A673 (cell line): ENCODE measurements around the gene SLC16A5. TPM values are rescaled to one million over a fixed set of nuclear protein-coding genes. Genes with fewer than 3 reads are reported as not detected.

Experiments used
- BruUV-seq: library from RNA; stranded (reverse); fragments of 400-500 nt; replicated peaks from 2 replicates; lab custom pipeline; 2021; lab: Mats Ljungman, UMichigan
- CTCF ChIA-PET: fragments of 300-600 bp; sonication (Branson Sonifier 250); formaldehyde crosslinking; loops from one replicate; lab custom pipeline; 2022; ENCODE audit warnings: antibody characterized with exemption; lab: Charles Lee
- POLR2A ChIA-PET: fragments of 300-600 bp; sonication (Branson Sonifier 250); formaldehyde crosslinking; loops from one replicate; lab custom pipeline; 2022; ENCODE audit warnings: antibody characterized with exemption; ENCODE audit not compliant: low non-redundant PET; lab: Charles Lee
- DNase-seq: peaks from one replicate; pipeline ENCODE4 v3.0.0-alpha.2; 2015; ENCODE audit warnings: low spot score
- H3K27ac ChIP-seq: fragments of 200-600 bp; sonication (generic); 2 replicates; pipeline ENCODE4 v1.5.1; 2016; ENCODE audit warnings: mixed run types, low read depth, mild to moderate bottlenecking, mixed read lengths, antibody characterized with exemption, low read length; ENCODE audit not compliant: poor library complexity, severe bottlenecking
- H3K27me3 ChIP-seq: fragments of 200-600 bp; sonication (generic); replicated peaks from 2 replicates; pipeline ENCODE4 v1.6.1; 2017; ENCODE audit warnings: mixed run types, low read depth, mild to moderate bottlenecking, mixed read lengths, antibody characterized with exemption, low read length; ENCODE audit not compliant: insufficient read depth, poor library complexity
- H3K36me3 ChIP-seq: fragments of 200-600 bp; sonication (generic); 2 replicates; pipeline ENCODE4 v1.6.1; 2016; ENCODE audit warnings: mixed run types, mild to moderate bottlenecking, mixed read lengths, antibody characterized with exemption, low read length; ENCODE audit not compliant: insufficient read depth, poor library complexity, severe bottlenecking
- H3K4me1 ChIP-seq: fragments of 200-600 bp; sonication (generic); 2 replicates; pipeline ENCODE4 v1.6.1; 2017; ENCODE audit warnings: mixed run types, mild to moderate bottlenecking, mixed read lengths, antibody characterized with exemption, low read length; ENCODE audit not compliant: insufficient read depth, poor library complexity, severe bottlenecking
- H3K4me3 ChIP-seq: fragments of 200-600 bp; sonication (generic); 2 replicates; pipeline ENCODE4 v1.5.1; 2016; ENCODE audit warnings: low read depth, mixed run types, mild to moderate bottlenecking, mixed read lengths, low read length; ENCODE audit not compliant: poor library complexity, severe bottlenecking
- H3K9me3 ChIP-seq: fragments of 200-600 bp; sonication (generic); 2 replicates; pipeline ENCODE4 v1.6.1; 2016; ENCODE audit warnings: mixed run types, low read depth, mild to moderate bottlenecking, mixed read lengths, antibody characterized with exemption, low read length; ENCODE audit not compliant: poor library complexity, severe bottlenecking
- EZH2 ChIP-seq: fragments of 200-600 bp; sonication (generic); IDR thresholded peaks from 2 replicates; pipeline ENCODE4 v1.6.1; 2017; ENCODE audit warnings: borderline replicate concordance, low read depth, mild to moderate bottlenecking, mixed read lengths, antibody characterized with exemption, low read length; ENCODE audit not compliant: poor library complexity, severe bottlenecking
- intact Hi-C: fragments of 100-400 bp; cut with micrococcal nuclease; formaldehyde crosslinking; loops from one replicate; pipeline ENCODE4 v1.10.0; 2022; ENCODE audit not compliant: unreplicated experiment
- total RNA-seq: library from RNA; stranded (reverse); gene quantifications from 2 replicates; pipeline ENCODE4 v1.2.3, GENCODE V29; 2021
- TF ChIP-seq, protein P1 (sequence below): fragments of 300-800, 200-600 bp; sonication (generic); conservative IDR thresholded peaks from 2 replicates; pipeline ENCODE4 v1.5.1; 2017; ENCODE audit warnings: low read depth, mild to moderate bottlenecking, antibody characterized with exemption, low read length, moderate library complexity, mixed read lengths

SLC16A5 gene
- total RNA-seq, 1 experiment from 2014 or later, result 0.80 TPM

DNA sequence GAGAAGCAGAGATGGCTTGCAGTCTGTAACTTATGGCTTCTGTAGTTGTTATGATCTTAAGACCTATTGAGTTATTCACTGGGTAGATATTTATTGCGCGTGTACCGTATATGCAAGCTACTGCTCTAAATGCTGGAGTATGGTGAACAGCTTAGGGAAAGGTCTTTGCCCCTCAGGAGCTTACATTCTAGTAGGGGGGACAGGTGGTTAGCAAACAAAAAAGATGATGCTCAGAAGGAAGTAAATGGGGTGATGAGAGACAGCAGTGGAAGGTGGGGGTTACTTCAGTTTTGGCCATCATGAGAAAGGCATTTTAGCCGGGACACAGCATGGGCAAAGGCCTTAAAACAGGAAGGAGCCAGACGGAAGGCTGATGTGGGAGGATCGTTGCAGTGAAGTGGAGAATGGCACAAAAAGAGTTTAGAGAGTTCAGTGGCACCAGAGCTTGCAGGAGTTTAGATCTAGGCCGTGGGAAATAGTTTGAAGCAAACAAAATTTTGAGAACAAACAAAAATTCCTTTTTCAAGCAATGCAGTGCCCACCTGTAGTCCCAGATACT lies 24.1 kb downstream of the SLC16A5 start:
- POLR2A ChIA-PET, result interaction anchor here (0.6 kb wide), 1 partner anchor 15 kb away, joined by 7 read pairs; no protein-coding TSS in a partner anchor

DNA sequence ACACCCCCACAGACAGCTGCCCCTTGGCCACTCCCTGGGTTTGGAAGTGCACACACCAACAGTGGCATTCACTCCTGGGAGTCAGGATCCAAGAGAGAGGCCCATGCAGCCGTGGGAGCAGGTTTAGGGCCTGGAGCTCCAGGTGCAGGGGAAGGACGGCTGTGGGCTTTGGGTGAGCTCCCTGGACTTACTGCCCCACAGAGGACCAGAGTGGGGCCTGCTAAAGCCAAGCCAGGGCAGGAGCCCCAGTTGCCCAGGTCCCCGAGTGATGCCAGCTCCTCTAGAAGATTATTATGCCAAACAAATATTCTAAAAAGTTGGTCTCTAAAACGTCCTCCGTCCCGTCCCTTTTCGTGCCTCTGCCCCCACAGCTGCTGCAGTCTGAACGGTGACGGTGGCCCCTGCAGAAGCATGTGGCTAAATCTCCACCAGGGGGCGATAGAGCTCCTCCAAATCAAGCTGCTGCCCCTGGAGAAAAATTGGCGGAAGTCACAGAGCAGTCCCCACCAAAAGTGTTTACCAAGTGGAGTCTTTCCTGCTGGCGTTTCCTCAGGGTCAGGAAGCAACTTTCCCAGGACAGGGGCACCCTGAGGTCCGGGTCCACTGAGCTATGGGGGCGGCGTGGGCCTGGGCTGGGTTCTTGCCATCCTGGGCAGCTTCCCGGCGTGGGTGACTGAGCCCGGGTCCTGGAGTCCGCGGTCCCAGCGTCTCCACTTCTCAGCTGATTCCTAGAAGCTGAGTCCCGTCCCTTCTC lies 26.2 kb downstream of the SLC16A5 start:
- peak overlapping the region; percentile 74 for H3K27ac ChIP-seq
- TF ChIP-seq EZH2, result no peak
- TF ChIP-seq, protein P1, sequence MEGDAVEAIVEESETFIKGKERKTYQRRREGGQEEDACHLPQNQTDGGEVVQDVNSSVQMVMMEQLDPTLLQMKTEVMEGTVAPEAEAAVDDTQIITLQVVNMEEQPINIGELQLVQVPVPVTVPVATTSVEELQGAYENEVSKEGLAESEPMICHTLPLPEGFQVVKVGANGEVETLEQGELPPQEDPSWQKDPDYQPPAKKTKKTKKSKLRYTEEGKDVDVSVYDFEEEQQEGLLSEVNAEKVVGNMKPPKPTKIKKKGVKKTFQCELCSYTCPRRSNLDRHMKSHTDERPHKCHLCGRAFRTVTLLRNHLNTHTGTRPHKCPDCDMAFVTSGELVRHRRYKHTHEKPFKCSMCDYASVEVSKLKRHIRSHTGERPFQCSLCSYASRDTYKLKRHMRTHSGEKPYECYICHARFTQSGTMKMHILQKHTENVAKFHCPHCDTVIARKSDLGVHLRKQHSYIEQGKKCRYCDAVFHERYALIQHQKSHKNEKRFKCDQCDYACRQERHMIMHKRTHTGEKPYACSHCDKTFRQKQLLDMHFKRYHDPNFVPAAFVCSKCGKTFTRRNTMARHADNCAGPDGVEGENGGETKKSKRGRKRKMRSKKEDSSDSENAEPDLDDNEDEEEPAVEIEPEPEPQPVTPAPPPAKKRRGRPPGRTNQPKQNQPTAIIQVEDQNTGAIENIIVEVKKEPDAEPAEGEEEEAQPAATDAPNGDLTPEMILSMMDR, result peak; percentile 96
- H3K27me3 ChIP-seq, result no peaks in the 10 kb centered on the region
- DNase-seq, result peak; percentile 91
- H3K4me1 ChIP-seq, result peaks cover 4% of the 10 kb centered on the region
- intact Hi-C loops, result loop anchor here (2.0 to 10.0 kb wide), 4 partner anchors 17 to 299 kb away; partner anchors contain the start of genes NT5C and NUP85
- no peaks in the 10 kb centered on the region for H3K9me3 ChIP-seq
- H3K36me3 ChIP-seq, result no peaks in the 10 kb centered on the region
- BruUV-seq, result no TSS peak
- H3K4me3 ChIP-seq, result peak overlapping the region; percentile 47
- ChIA-PET POLR2A (interaction anchor here (0.9 kb wide), 1 partner anchor 88 kb away, joined by 4 read pairs; no protein-coding TSS in a partner anchor), CTCF (interaction anchor here (0.6 to 2.5 kb wide), 18 partner anchors 9 to 280 kb away, joined by 3 to 30 read pairs (median 4); partner anchors contain the start of genes MIF4GD, MRPL58 and NT5C)

More for the DNA sequence above, 24.1 kb downstream of the SLC16A5 start:
- Histone ChIP-seq H3K4me3 (no peak overlapping the region), H3K36me3 (no peaks in the 10 kb centered on the region), H3K4me1 (peaks cover 4% of the 10 kb centered on the region), H3K27ac (no peak overlapping the region), H3K27me3 (no peaks in the 10 kb centered on the region), H3K9me3 (no peaks in the 10 kb centered on the region)
- TF ChIP-seq EZH2, result no peak
- TF ChIP-seq, protein P1, result no peak
- CTCF ChIA-PET, result interaction anchor here (1.0 kb wide), 1 partner anchor 19 kb away, joined by 3 read pairs; no protein-coding TSS in a partner anchor
- intact Hi-C loops, result loop anchor here (10.0 kb wide), 1 partner anchor 147 kb away; no protein-coding TSS in a partner anchor
- TSS peak; percentile 28 for BruUV-seq
- DNase-seq, result no peak

DNA sequence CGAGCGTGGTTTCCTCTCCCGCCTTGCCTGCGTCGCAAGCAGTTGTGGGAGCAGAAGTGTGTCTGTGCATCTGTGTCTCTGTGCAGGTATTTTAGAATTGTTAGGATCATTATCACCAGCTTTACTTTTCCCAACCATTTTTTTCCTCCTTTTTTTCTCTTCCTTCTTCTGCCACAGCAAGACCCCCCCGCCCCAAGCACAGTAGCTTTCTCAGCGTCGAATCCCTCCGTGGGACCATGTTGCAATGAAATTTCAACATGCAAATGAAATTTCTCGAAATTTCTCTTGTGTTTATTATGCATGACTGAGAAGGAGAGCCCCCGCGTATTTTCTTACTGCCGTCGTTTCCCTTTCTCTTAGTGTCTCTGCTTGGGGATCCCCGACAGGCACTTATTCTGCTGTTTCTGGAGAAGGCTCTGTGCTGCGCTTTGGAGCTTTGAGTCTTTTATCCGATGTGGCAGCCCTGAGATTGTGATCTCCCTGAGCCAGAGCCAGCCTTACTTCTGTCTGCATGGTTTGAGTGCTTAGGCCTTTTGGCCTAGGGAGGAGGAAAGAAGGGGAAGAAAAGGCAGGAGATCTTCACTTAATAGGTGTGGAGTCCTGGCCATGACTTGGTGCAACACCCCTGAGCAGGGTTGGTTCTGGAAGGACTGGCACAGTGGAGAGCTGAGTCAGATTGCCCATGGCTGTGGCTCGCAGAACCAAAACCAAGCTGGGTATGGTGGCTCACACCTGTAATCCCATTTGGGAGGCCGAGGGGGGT lies 27.0 kb downstream of the SLC16A5 start:
- Histone ChIP-seq H3K27me3 (no peaks in the 10 kb centered on the region), H3K4me3 (peak overlapping the region; percentile 47), H3K9me3 (no peaks in the 10 kb centered on the region), H3K4me1 (peaks cover 4% of the 10 kb centered on the region), H3K27ac (peak overlapping the region; percentile 74), H3K36me3 (no peaks in the 10 kb centered on the region)
- ChIA-PET CTCF (interaction anchor here (0.6 to 2.5 kb wide), 16 partner anchors 10 to 279 kb away, joined by 3 to 30 read pairs (median 5); partner anchors contain the start of genes MIF4GD, MRPL58 and NT5C), POLR2A (interaction anchor here (0.9 kb wide), 1 partner anchor 87 kb away, joined by 4 read pairs; no protein-coding TSS in a partner anchor)
- intact Hi-C loops, result loop anchor here (2.0 to 10.0 kb wide), 4 partner anchors 16 to 298 kb away; partner anchors contain the start of genes NT5C and NUP85
- TF ChIP-seq EZH2, result no peak
- TF ChIP-seq, protein P1, result no peak
- no peak for DNase-seq
- no TSS peak for BruUV-seq
